Neural cell (in vitro differentiated cells): Measurements from ENCODE around the gene NRCAM. TPM values are rescaled to one million over a fixed set of nuclear protein-coding genes. Genes with fewer than 3 reads are reported as not detected.

Experiments
- H2AFZ ChIP-seq: fragments of 200-600, 300-800 bp; sonication (generic), shearing (Covaris generic); 2 replicates; pipeline ENCODE4 v1.6.0; 2014; ENCODE audit warnings: low read depth, mild to moderate bottlenecking, antibody characterized with exemption, low read length, moderate library complexity
- H3F3A ChIP-seq: fragments of 200-600 bp; shearing (Covaris generic); 2 replicates; pipeline ENCODE4 v1.6.1; 2016; ENCODE audit warnings: mild to moderate bottlenecking, moderate library complexity, mixed read lengths, antibody characterized with exemption, low read length; ENCODE audit not compliant: insufficient read depth, poor library complexity, severe bottlenecking
- H3K27ac ChIP-seq: fragments of 200-600, 300-800 bp; sonication (generic), shearing (Covaris generic); 2 replicates; pipeline ENCODE4 v1.5.1; 2014; ENCODE audit warnings: mild to moderate bottlenecking, low read length, moderate library complexity
- H3K27me3 ChIP-seq: fragments of 300-800, 200-600 bp; sonication (generic), shearing (Covaris generic); 2 replicates; pipeline ENCODE4 v1.6.0; 2014; ENCODE audit warnings: mild to moderate bottlenecking, low read depth, low read length, moderate library complexity; ENCODE audit not compliant: insufficient read depth
- H3K36me3 ChIP-seq: fragments of 300-800, 200-600 bp; sonication (generic), shearing (Covaris generic); 2 replicates; pipeline ENCODE4 v1.5.1; 2014; ENCODE audit warnings: mild to moderate bottlenecking, antibody characterized with exemption, low read length, moderate library complexity; ENCODE audit not compliant: insufficient read depth
- H3K4me2 ChIP-seq: fragments of 300-800, 200-600 bp; sonication (generic), shearing (Covaris generic); 2 replicates; pipeline ENCODE4 v1.6.0; 2014; ENCODE audit warnings: mild to moderate bottlenecking, low read length
- H3K4me3 ChIP-seq: fragments of 300-800, 200-600 bp; sonication (generic), shearing (Covaris generic); 2 replicates; pipeline ENCODE4 v1.5.1; 2014; ENCODE audit warnings: mild to moderate bottlenecking, low read length, moderate library complexity
- H3K79me2 ChIP-seq: fragments of 200-600 bp; shearing (Covaris generic); replicated peaks from 2 replicates; pipeline ENCODE4 v1.6.0; 2014; ENCODE audit warnings: mild to moderate bottlenecking, low read length, moderate library complexity; ENCODE audit not compliant: insufficient read depth
- H3K9ac ChIP-seq: fragments of 300-800, 200-600 bp; sonication (generic), shearing (Covaris generic); 2 replicates; pipeline ENCODE4 v1.6.1; 2016; ENCODE audit warnings: mild to moderate bottlenecking, low read length, mixed read lengths
- H3K9me2 ChIP-seq: fragments of 200-600 bp; shearing (Covaris generic); 2 replicates; pipeline ENCODE4 v1.6.1; 2016; ENCODE audit warnings: mild to moderate bottlenecking, low read length, mixed read lengths; ENCODE audit not compliant: insufficient read depth
- H3K9me3 ChIP-seq: fragments of 200-600, 300-800 bp; sonication (generic), shearing (Covaris generic); 2 replicates; pipeline ENCODE4 v1.6.1; 2016; ENCODE audit warnings: mild to moderate bottlenecking, mixed run types, low read length, moderate library complexity, mixed read lengths
- H4K20me1 ChIP-seq: fragments of 200-600 bp; shearing (Covaris generic); 2 replicates; pipeline ENCODE4 v1.6.1; 2016; ENCODE audit warnings: mild to moderate bottlenecking, mixed run types; ENCODE audit not compliant: insufficient read depth
- EP300 ChIP-seq: fragments of 450-650 bp; conservative IDR thresholded peaks from 2 replicates; pipeline ENCODE4 v1.6.1; 2014; ENCODE audit warnings: antibody characterized with exemption, mild to moderate bottlenecking, moderate library complexity; ENCODE audit not compliant: poor library complexity, severe bottlenecking
- EZH2 ChIP-seq: fragments of 200-600, 300-800 bp; shearing (Covaris generic), sonication (generic); IDR thresholded peaks from 2 replicates; pipeline ENCODE4 v1.6.1; 2014; ENCODE audit warnings: antibody characterized with exemption, low read length, borderline replicate concordance, mild to moderate bottlenecking; ENCODE audit not compliant: insufficient read depth, poor library complexity, severe bottlenecking
- MXI1 ChIP-seq: fragments of 450-650 bp; conservative IDR thresholded peaks from 2 replicates; pipeline ENCODE4 v1.6.1; 2014; ENCODE audit warnings: antibody characterized with exemption, mild to moderate bottlenecking; ENCODE audit not compliant: poor library complexity, severe bottlenecking
- POLR2AphosphoS5 ChIP-seq: IDR thresholded peaks from 2 replicates; pipeline ENCODE4 v1.6.1; 2012
- RAD21 ChIP-seq: fragments of 450-650 bp; conservative IDR thresholded peaks from 2 replicates; pipeline ENCODE4 v1.6.1; 2014; ENCODE audit warnings: antibody characterized with exemption, mild to moderate bottlenecking, moderate library complexity
- REST ChIP-seq: IDR thresholded peaks from 2 replicates; pipeline ENCODE4 v1.6.1; 2012; ENCODE audit warnings: borderline replicate concordance
- SMC3 ChIP-seq: fragments of 450-650 bp; conservative IDR thresholded peaks from 2 replicates; pipeline ENCODE4 v1.6.1; 2014; ENCODE audit warnings: antibody characterized with exemption, mild to moderate bottlenecking, moderate library complexity; ENCODE audit not compliant: poor library complexity
- TAF1 ChIP-seq: IDR thresholded peaks from 2 replicates; pipeline ENCODE4 v1.6.1; 2012; ENCODE audit warnings: low read depth
- polyA plus RNA-seq: library from polyadenylated mRNA; depleted of rRNA; stranded (reverse); fragments of >200 nt; gene quantifications from 2 replicates; pipeline ENCODE4 v1.2.3, GENCODE V29; 2014
- TF ChIP-seq, protein P1 (sequence below): fragments of 450-650 bp; IDR thresholded peaks from 2 replicates; pipeline ENCODE4 v1.5.1; 2014; ENCODE audit warnings: antibody characterized with exemption, mild to moderate bottlenecking, moderate library complexity; ENCODE audit not compliant: poor library complexity, severe bottlenecking

The NRCAM gene
- polyA plus RNA-seq, 1 donor from 2014 or later: 90.9 TPM

GRCh38 chr7:108372618-108373017, 83.6 kb downstream of the NRCAM start:
- H3K79me2 ChIP-seq: peaks cover 20% of the 10 kb centered on the region
- H2AFZ ChIP-seq: no peak overlapping the region
- no peak overlapping the region for H3K4me2 ChIP-seq
- no peak overlapping the region for H3K4me3 ChIP-seq
- H3K36me3 ChIP-seq: no peaks in the 10 kb centered on the region
- H3K9me2 ChIP-seq: no peaks in the 10 kb centered on the region
- peaks cover 3% of the 10 kb centered on the region for H3K9me3 ChIP-seq
- no peaks in the 10 kb centered on the region for H3F3A ChIP-seq
- H3K9ac ChIP-seq: no peak overlapping the region
- no peaks in the 10 kb centered on the region for H4K20me1 ChIP-seq
- no peak overlapping the region for H3K27ac ChIP-seq
- H3K27me3 ChIP-seq: no peaks in the 10 kb centered on the region
- TF ChIP-seq, protein P1, sequence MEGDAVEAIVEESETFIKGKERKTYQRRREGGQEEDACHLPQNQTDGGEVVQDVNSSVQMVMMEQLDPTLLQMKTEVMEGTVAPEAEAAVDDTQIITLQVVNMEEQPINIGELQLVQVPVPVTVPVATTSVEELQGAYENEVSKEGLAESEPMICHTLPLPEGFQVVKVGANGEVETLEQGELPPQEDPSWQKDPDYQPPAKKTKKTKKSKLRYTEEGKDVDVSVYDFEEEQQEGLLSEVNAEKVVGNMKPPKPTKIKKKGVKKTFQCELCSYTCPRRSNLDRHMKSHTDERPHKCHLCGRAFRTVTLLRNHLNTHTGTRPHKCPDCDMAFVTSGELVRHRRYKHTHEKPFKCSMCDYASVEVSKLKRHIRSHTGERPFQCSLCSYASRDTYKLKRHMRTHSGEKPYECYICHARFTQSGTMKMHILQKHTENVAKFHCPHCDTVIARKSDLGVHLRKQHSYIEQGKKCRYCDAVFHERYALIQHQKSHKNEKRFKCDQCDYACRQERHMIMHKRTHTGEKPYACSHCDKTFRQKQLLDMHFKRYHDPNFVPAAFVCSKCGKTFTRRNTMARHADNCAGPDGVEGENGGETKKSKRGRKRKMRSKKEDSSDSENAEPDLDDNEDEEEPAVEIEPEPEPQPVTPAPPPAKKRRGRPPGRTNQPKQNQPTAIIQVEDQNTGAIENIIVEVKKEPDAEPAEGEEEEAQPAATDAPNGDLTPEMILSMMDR: no peak
- TF ChIP-seq EZH2 (no peak), EP300 (no peak), POLR2AphosphoS5 (no peak), MXI1 (no peak), TAF1 (no peak), REST (no peak), SMC3 (no peak), RAD21 (no peak)

- Histone ChIP-seq H3K36me3 (no peaks in the 10 kb centered on the region), H3K79me2 (peaks cover 17% of the 10 kb centered on the region), H3K4me3 (no peak overlapping the region), H3F3A (no peaks in the 10 kb centered on the region), H3K27ac (no peak overlapping the region), H3K9me3 (peaks cover 3% of the 10 kb centered on the region), H2AFZ (no peak overlapping the region), H4K20me1 (no peaks in the 10 kb centered on the region), H3K27me3 (no peaks in the 10 kb centered on the region), H3K9ac (no peak overlapping the region), H3K9me2 (no peaks in the 10 kb centered on the region), H3K4me2 (no peak overlapping the region)
- TF ChIP-seq EP300 (no peak), POLR2AphosphoS5 (no peak), REST (no peak), SMC3 (no peak), EZH2 (no peak), MXI1 (no peak), RAD21 (no peak), TAF1 (no peak)
- TF ChIP-seq, protein P1: no peak
Observed at GRCh38 chr7:108370616-108371015, 85.6 kb downstream of the NRCAM start.
